Esophagus muscularis mucosa (tissue), 3 donors: Measurements from ENCODE around the gene SYNGR1.
"Not testable (repeated sequence)": the region's sequence is repeated elsewhere in the genome, so short reads cannot be mapped to it uniquely, and the experiment has no call there.

Source experiments
- POLR2A ChIP-seq: fragments of 450-650 bp; IDR thresholded peaks from one replicate; pipeline ENCODE4 v1.6.1; 2017; ENCODE audit warnings: antibody characterized with exemption, moderate library complexity, mild to moderate bottlenecking, low read depth
- TF ChIP-seq, protein P1 (sequence below), 3 experiments: fragments of 200-600 bp in 2 of 3; fragments of 450-650 bp in 1 of 3; sonication (generic) in 2 of 3; IDR thresholded peaks; one replicate each; pipeline ENCODE4 v1.5.1; 2017 to 2019; ENCODE audit warnings: antibody characterized with exemption in 3 of 3, mild to moderate bottlenecking in 2 of 3, moderate library complexity in 1 of 3

DNA sequence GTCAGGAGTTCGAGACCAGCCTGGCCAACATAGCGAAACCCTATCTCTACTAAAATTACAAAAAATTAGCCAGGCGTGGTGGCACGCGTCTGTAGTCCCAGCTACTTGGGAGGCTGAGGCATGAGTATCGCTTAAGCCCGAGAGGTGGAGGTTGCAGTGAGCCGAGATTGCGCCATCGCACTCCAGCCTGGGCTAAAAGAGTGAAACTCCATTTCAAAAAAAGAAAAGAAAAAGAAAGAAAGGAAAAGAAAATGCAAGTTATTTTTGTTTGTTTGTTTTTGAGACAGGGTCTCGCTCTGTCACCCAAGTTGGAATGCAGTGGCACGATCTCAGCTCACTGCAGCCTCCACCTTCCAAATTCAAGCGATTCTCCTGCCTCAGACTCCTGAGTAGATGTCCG is 6.0 kb downstream of the SYNGR1 start:
- TF ChIP-seq, protein P1, sequence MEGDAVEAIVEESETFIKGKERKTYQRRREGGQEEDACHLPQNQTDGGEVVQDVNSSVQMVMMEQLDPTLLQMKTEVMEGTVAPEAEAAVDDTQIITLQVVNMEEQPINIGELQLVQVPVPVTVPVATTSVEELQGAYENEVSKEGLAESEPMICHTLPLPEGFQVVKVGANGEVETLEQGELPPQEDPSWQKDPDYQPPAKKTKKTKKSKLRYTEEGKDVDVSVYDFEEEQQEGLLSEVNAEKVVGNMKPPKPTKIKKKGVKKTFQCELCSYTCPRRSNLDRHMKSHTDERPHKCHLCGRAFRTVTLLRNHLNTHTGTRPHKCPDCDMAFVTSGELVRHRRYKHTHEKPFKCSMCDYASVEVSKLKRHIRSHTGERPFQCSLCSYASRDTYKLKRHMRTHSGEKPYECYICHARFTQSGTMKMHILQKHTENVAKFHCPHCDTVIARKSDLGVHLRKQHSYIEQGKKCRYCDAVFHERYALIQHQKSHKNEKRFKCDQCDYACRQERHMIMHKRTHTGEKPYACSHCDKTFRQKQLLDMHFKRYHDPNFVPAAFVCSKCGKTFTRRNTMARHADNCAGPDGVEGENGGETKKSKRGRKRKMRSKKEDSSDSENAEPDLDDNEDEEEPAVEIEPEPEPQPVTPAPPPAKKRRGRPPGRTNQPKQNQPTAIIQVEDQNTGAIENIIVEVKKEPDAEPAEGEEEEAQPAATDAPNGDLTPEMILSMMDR (IDR thresholded peaks at IDR 0.05), result not testable (repeated sequence)
- not testable (repeated sequence) for TF ChIP-seq POLR2A
